ENCODE measurements around the gene REXO5.

Gene REXO5

DNA sequence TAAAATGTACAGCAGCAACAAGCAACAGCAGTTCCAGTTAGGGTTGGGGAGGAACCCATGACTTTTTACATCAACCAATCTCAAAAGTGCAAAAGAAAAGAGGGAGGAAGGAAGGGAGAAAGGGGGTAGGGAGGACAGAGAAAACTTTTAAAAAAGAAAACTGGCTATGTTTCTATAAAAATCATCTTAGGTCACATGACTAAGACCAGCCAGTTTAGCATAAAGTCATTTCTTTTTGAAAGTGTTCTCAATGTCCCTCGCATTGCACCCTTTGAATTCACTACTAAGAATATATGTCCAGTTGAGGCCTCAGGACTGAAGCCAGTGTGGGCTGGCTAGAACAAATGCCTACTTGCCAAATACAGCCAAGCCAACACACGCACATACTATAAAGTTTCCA is 64.9 kb downstream of the REXO5 start:
- TF ChIP-seq GATA2 (IDR thresholded peaks at IDR 0.05; ENCODE audit: low read depth, low read length) (no peak), GATA3 (IDR thresholded peaks at IDR 0.05; ENCODE audit: low read depth, low read length) (no peak)

DNA sequence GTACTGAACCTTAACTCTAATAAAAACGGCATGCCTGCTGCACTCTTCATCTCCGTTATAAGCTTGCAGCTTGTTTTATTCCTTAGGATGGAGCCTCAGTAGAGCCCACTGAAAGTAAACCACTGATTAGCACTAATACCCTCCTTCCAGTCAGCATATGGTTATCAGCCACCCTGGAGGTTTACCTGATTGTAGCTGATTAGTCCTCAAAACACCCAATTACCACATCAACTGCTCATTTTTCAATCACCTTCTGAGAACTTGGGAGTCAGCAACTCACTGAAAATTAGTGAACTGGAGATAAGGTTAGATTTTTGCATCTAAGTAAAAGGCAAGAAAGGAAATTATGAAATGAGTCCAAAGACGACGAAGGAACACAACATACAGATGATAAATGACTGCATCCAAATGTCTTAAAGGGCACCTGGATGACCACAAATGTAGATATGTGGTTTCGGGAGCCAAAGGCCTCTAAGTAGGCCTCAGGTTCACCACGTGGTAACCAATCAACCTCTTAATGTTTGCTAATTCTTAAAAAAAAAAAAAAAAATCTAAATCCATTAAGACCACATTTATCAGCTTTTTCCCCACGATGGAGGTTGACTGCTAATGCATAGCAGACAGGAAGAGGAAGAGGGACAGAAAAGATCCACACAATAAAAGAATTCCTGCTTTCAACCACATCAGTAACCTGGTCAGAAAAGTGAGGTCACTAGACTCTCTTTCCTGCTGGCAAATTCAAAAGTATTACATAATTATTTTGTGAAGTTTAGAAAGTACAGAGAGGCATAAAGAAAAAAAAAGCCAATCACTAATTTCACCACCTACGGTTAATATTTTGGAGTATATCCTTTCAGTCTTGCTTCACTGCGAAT is 65.9 kb downstream of the REXO5 start:
- TF ChIP-seq GATA2 (IDR thresholded peaks at IDR 0.05; ENCODE audit: low read depth, low read length): no peak
- TF ChIP-seq GATA3 (IDR thresholded peaks at IDR 0.05; ENCODE audit: low read depth, low read length): no peak

DNA sequence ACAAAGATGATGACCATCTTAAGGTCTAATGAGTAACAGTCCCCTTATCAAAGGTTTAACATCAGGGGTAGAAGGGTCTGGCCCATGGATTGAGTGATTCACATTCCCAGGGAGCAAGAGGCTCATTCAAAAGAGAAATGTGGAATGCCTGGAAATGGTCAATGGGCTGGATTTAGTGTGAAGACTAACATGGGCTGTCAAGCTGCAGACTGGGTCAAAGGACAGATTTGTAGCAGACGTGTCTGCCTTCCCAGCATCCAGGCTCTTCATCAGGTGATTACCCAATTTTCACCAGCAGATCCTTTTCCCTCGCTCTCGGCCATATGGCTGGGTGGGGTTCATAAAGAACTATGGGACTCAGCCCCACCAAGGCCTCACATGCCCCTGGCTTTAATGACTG is 67.0 kb downstream of the REXO5 start:
- TF ChIP-seq GATA3 (IDR thresholded peaks at IDR 0.05; ENCODE audit: low read depth, low read length): no peak
- TF ChIP-seq GATA2 (IDR thresholded peaks at IDR 0.05; ENCODE audit: low read depth, low read length): no peak

DNA sequence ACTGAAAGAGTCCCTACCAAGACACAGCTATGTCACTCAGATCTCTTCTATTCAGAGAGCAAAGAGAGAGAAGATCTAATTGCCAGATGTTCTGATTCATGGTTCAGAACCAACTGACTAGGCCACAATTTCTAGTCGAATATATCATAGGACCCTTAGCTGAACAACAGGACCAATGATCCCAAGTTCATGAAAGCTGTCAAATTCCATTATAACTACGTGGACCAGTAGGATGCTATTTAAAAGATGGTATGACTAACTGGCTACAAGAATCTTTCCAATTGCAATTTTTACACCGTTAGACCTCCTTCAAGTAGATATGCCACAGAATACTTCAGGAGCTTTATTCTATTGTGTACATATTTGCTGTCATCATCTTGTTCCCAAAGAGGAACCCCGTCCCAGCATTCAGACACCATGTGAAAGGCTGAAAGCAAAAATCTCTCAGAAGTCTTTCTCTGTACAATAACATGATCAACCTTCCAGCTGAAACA is 67.8 kb downstream of the REXO5 start:
- TF ChIP-seq GATA2 (IDR thresholded peaks at IDR 0.05; ENCODE audit: low read depth, low read length) (no peak), GATA3 (IDR thresholded peaks at IDR 0.05; ENCODE audit: low read depth, low read length) (no peak)

DNA sequence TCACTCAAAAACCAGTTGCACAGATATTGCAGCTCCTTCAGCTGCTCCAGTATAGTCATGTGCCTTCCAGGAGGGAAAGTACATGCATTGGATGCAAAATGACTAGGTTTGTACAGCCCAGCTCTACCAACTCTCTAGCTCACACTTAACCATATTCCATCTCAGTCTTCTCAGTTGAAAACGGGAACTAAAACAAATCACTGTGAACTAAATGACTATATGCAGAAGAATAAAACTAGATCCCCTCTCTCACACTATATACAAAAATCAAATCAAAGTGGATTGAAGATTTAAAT is 69.0 kb downstream of the REXO5 start:
- TF ChIP-seq GATA2 (IDR thresholded peaks at IDR 0.05; ENCODE audit: low read depth, low read length): no peak
- no peak for TF ChIP-seq GATA3 (IDR thresholded peaks at IDR 0.05; ENCODE audit: low read depth, low read length)

DNA sequence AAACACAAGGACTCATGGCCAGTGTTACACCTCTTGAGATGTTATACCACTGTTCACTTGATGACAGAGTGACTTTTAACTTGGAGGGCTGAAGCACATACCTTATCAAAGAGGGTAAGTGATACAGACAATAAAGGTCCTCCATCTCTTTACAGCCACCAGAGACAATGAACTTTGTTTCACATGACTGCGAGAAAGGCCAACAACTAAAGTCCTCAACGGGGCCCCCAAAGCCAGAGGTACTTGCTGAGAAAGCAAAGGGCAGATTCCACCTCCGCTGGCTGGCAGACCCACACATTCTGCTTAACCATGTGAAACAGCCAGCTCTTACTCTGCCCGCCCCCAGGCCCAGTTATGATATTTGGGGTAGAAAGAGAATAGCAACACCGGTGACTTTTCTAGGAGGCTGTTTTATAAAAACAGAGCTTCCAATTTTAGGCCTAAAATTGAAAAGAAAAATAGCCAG is 72.4 kb downstream of the REXO5 start:
- TF ChIP-seq GATA3 (IDR thresholded peaks at IDR 0.05; ENCODE audit: low read depth, low read length) (no peak), GATA2 (IDR thresholded peaks at IDR 0.05; ENCODE audit: low read depth, low read length) (no peak)

DNA sequence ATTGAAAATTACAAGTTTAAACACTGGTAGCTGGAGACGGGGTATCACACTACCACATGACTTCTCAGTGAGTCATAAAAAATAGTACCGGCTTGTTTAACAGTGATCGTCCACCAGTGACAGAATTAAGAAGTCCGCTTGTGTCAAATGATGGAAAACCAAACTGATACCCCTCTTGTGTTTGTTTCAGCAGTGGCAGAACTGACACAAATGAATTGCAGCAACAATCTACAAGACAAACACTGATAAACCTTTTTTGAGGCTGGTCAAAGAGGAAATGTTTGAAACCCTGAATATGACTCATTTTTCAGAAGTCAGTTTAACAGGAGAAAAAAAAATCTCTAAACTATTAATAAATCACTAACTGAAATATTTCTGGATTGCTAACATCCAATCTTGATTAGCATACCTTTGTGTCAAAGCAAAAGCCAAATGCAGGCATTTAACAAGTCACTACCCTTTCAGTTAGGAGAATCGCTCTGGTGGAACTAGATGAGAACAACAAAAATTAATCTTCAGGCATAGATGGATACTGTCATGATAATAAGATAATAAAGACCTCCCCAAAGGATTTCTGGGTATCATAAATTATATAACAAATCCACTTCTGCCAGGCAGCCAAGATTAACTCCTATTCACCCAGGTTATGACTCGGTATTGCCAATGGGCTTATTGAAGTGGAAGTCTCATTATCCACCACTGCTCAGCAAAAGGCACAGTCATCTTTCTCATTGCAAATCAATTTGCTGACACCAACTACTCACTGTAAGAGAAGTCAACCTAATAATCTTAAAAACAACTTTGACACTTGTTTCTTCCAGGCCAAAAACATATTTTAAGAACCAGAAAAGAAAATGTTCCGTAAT is 73.1 kb downstream of the REXO5 start:
- TF ChIP-seq GATA2 (IDR thresholded peaks at IDR 0.05; ENCODE audit: low read depth, low read length): no peak
- no peak for TF ChIP-seq GATA3 (IDR thresholded peaks at IDR 0.05; ENCODE audit: low read depth, low read length)

DNA sequence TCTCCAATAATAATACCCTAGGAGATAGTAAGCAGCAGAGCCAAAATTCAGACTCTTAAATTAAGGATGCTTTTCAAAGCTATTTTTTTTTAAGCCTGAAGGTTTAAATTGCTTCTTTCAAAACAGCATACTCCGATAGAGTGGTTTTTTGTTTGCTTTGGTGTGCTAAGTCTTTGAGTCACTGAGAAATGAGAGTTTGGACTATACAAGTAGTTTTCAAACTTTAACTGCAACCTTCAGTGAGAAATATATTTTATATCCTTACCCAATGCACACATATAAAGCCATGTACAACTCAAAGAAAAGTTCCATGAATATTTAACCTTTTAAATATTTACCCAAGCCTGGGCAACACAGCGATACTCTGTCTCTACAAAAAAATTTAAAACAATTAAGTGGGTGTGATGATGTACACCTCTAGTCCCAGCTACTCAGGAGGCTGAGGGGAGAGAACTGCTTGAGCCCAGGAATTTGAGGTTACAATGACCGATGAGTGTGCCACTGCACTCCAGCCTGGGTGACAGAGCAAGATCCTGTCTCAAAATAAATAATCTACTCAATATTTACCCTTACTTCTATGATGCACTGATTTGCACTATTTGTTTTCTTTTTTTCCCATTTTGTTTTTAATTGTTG is 74.7 kb downstream of the REXO5 start:
- TF ChIP-seq GATA3 (IDR thresholded peaks at IDR 0.05; ENCODE audit: low read depth, low read length) (no peak), GATA2 (IDR thresholded peaks at IDR 0.05; ENCODE audit: low read depth, low read length) (no peak)

DNA sequence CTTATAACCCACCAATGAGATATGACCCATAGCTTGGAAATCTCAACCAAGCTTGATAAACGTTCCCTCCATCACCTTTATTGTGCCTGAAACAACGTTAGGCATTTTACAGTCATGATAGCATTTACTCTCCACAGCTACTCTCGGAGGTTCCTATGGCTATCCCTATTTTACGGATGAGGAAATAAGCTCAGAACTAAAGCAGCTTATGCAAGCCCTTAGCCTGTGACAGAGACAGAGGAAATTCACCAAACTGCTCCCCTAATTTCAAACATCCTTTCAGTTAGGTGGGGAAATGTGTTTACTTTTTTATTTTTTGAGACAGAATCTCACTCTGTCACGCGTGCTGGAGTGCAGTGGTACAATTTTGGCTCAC is 75.2 kb downstream of the REXO5 start:
- TF ChIP-seq GATA2 (IDR thresholded peaks at IDR 0.05; ENCODE audit: low read depth, low read length): no peak
- TF ChIP-seq GATA3 (IDR thresholded peaks at IDR 0.05; ENCODE audit: low read depth, low read length): no peak

DNA sequence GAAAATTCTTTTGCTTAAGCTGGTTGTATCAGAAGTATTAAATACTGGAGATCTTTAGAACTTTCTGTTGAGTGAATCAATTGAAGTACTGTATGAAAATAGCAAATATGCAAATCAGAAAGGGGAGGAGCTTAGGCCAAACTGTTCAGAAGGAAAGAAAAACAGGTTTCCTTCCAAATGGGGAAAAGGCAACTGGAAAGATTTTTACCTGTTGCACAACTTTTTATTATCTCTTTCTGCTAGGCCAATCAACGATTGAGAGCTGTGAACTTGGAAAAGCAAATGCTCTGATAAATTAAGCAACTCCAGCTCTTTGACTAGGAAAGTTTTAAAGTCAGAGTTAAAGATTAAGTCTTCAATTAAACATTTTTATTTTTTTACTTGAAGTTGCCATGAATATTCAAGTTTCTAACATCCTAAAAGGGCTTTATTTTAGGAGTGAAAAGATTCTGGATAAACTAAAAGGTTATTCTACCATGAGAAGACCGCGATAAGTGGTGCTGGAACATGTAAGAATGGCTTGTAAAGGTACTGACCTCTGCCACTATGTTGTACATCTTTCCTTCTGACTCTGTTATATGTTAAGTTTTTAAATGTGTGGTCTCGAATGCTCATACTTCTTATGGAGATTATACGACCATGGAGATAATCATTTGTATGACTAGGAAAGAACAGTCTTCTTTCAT is 77.4 kb downstream of the REXO5 start:
- TF ChIP-seq GATA2 (IDR thresholded peaks at IDR 0.05; ENCODE audit: low read depth, low read length) (no peak), GATA3 (IDR thresholded peaks at IDR 0.05; ENCODE audit: low read depth, low read length) (no peak)

DNA sequence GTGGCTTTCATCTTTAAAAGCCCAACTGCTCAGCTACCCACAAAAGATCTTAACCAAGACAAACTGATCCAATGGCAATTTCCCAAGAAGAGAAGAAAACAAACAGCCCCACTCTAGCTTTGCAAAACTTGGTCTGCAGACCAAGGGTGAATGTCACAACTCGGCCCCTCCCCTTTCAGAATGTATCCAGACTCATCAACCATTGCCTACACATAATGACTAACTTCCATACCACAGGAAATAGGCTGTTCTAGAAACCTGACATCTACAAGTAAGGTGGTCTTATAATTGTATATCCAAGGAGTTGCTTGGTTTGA is 77.9 kb downstream of the REXO5 start:
- TF ChIP-seq GATA2 (IDR thresholded peaks at IDR 0.05; ENCODE audit: low read depth, low read length) (no peak), GATA3 (IDR thresholded peaks at IDR 0.05; ENCODE audit: low read depth, low read length) (no peak)

DNA sequence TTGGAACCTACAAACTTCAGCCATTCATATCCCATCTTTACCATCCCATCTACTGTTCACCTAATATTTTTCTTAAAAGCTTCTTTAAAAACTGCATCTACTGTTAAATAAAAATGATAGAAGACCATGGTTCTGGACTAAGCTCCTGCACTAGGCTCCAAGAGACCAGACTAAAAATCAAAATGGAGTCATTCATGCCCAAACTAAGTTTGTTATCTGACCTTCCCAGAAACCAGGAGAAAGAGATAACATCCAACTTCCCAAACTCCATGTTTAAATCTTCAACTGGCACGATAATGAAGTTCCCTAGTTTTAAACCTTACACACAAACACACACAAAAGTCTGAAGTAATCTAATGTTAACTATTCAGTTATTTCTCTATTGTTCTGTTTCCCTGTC is 80.0 kb downstream of the REXO5 start:
- TF ChIP-seq GATA2 (IDR thresholded peaks at IDR 0.05; ENCODE audit: low read depth, low read length) (no peak), GATA3 (IDR thresholded peaks at IDR 0.05; ENCODE audit: low read depth, low read length) (no peak)

DNA sequence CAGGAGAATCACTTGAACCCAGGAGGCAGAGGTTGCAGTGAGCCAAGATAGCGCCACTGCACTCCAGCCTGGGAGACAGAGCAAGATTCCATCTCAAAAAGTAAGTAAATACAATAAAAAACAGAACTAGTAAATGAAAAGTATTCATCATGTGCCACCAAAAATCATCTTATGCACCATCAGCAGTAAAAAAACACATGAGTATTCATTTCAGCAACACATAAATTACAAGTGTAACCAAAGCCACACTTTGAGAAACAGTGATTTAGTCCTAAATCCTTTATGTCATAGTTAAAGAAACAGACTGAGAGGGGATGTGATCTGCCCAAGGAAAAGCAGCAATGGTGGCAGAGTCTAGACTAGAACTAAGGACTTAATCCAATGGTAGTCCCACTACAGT is 80.9 kb downstream of the REXO5 start:
- TF ChIP-seq GATA3 (IDR thresholded peaks at IDR 0.05; ENCODE audit: low read depth, low read length) (no peak), GATA2 (IDR thresholded peaks at IDR 0.05; ENCODE audit: low read depth, low read length) (no peak)

Data from SH-SY5Y (cell line).